ENCODE results near the gene TST. TPM values are rescaled to one million over a fixed set of nuclear protein-coding genes. Genes with fewer than 3 reads are reported as not detected.

The TST gene
- total and polyA plus RNA-seq, 2 donors (not counting 1 experiment from before 2014, with no cell fraction given), result 12.7 to 21.6 TPM

DNA sequence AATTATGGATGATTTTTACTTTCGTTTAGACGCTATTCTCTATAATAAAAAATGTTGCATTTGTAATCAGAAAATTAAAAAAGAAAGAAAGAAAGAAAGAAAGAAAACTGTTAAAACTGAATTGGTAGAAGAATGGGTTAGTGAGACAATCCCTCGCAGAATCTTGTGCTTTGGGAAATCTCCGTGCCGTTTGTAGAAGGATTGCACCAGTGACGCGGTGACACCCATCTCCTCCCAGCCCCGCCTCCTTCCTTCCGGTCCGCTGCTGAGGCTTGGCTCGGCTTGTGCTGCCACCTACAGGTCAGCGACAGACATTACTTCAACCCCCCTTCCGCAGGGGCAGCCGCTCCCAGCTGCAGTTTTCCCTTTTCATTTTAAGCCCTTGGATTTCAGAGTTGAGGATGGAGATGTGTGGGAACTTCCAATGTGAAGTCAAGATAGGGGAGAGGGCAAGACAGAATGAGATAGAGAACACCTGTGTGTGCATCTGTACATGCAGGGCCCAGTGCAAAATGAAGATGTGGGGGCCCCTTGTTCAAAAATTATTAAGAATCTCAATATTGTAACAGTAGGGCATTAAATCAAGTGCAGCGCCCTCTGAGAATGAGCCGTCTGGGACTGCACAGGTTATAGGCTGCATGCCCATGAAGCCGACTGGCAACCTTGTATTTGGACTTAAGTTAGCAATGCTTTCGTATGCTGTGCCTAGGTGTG lies 41.1 kb downstream of the TST start:
- peak overlapping the region; percentile 83 for H3K4me2 ChIP-seq (ENCODE audit: extremely low read depth, insufficient read depth, low read length)
- H3K4me1 ChIP-seq (ENCODE audit: control insufficient read depth, extremely low read depth, insufficient read depth, low read length), result no peaks in the 10 kb centered on the region
- peak overlapping the region; percentile 14 to 69 (median 42) for H3K4me3 ChIP-seq (replicated peaks in 1 of 4; ENCODE audit: control extremely low read depth in 1 of 4, insufficient read depth in 1 of 4, low read depth in 3 of 4, low read length in 4 of 4)
- peak overlapping the region; percentile 42 for H2AFZ ChIP-seq (ENCODE audit: low read length)
- no peaks in the 10 kb centered on the region for H3K27me3 ChIP-seq (ENCODE audit: control insufficient read depth, insufficient read depth, low read length)
- H3K79me2 ChIP-seq (ENCODE audit: control insufficient read depth, insufficient read depth, low read length), result no peaks in the 10 kb centered on the region
- no peak overlapping the region for H3K9ac ChIP-seq (ENCODE audit: insufficient read depth, low read length)
- DNase-seq (ENCODE audit: low read depth in 2 of 2), result peak; percentile 71 to 82
- H4K20me1 ChIP-seq (ENCODE audit: control insufficient read depth, extremely low read depth, insufficient read depth, low read length), result no peaks in the 10 kb centered on the region
- no peak overlapping the region for H3K27ac ChIP-seq (ENCODE audit: insufficient read depth, low read length)
- no peaks in the 10 kb centered on the region for H3K36me3 ChIP-seq (ENCODE audit: control insufficient read depth, insufficient read depth, low read length)
- TF ChIP-seq EZH2 (IDR thresholded peaks at IDR 0.05; ENCODE audit: low read length, missing control alignments), result no peak
- TF ChIP-seq, protein P1, sequence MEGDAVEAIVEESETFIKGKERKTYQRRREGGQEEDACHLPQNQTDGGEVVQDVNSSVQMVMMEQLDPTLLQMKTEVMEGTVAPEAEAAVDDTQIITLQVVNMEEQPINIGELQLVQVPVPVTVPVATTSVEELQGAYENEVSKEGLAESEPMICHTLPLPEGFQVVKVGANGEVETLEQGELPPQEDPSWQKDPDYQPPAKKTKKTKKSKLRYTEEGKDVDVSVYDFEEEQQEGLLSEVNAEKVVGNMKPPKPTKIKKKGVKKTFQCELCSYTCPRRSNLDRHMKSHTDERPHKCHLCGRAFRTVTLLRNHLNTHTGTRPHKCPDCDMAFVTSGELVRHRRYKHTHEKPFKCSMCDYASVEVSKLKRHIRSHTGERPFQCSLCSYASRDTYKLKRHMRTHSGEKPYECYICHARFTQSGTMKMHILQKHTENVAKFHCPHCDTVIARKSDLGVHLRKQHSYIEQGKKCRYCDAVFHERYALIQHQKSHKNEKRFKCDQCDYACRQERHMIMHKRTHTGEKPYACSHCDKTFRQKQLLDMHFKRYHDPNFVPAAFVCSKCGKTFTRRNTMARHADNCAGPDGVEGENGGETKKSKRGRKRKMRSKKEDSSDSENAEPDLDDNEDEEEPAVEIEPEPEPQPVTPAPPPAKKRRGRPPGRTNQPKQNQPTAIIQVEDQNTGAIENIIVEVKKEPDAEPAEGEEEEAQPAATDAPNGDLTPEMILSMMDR (conservative IDR thresholded peaks at IDR 0.05 in 1 of 2, IDR thresholded peaks at IDR 0.05 in 1 of 2; ENCODE audit: low read depth in 1 of 2, low read length in 2 of 2), result peak; percentile 78 to 90
- H3K9me3 ChIP-seq (ENCODE audit: control insufficient read depth, insufficient read depth, low read depth, low read length), result no peaks in the 10 kb centered on the region

DNA sequence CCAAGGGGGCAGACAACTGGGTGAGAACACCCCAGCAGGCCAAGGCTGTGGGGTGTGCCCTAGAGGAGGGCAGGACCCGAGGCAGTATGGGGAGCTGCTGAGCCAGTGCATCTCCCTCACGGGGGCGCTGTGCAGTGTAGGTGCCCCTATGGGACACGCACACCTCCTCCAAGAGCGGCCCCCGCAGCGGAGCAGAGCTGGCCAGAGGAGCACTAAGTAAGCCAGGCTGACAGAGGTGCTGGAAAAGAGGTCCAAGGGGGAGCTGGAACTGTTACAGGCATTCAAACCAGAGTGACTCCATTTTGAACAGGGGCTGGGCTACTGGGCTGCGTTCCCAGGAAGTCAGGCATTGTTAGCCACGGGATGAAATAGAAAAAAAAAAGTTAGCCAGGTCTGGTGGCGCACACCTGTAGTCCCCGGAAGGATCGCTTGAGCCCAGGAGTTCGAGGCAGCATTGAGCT lies 41.8 kb downstream of the TST start:
- no peaks in the 10 kb centered on the region for H3K4me1 ChIP-seq (ENCODE audit: control insufficient read depth, extremely low read depth, insufficient read depth, low read length)
- DNase-seq (ENCODE audit: low read depth in 2 of 2), result peak in 1 of 2 donors; percentile 28
- no peaks in the 10 kb centered on the region for H3K9me3 ChIP-seq (ENCODE audit: control insufficient read depth, insufficient read depth, low read depth, low read length)
- H4K20me1 ChIP-seq (ENCODE audit: control insufficient read depth, extremely low read depth, insufficient read depth, low read length), result no peaks in the 10 kb centered on the region
- H3K27me3 ChIP-seq (ENCODE audit: control insufficient read depth, insufficient read depth, low read length), result no peaks in the 10 kb centered on the region
- H3K4me2 ChIP-seq (ENCODE audit: extremely low read depth, insufficient read depth, low read length), result peak overlapping the region; percentile 83
- H2AFZ ChIP-seq (ENCODE audit: low read length), result peak overlapping the region; percentile 42
- H3K4me3 ChIP-seq (replicated peaks in 1 of 4; ENCODE audit: control extremely low read depth in 1 of 4, insufficient read depth in 1 of 4, low read depth in 3 of 4, low read length in 4 of 4), result peak overlapping the region; percentile 14 to 69 (median 42)
- TF ChIP-seq, protein P1 (conservative IDR thresholded peaks at IDR 0.05 in 1 of 2, IDR thresholded peaks at IDR 0.05 in 1 of 2; ENCODE audit: low read depth in 1 of 2, low read length in 2 of 2), result peak in 1 of 2 donors; percentile 37
- no peak for TF ChIP-seq EZH2 (IDR thresholded peaks at IDR 0.05; ENCODE audit: low read length, missing control alignments)
- no peak overlapping the region for H3K27ac ChIP-seq (ENCODE audit: insufficient read depth, low read length)
- H3K9ac ChIP-seq (ENCODE audit: insufficient read depth, low read length), result no peak overlapping the region
- H3K79me2 ChIP-seq (ENCODE audit: control insufficient read depth, insufficient read depth, low read length), result no peaks in the 10 kb centered on the region
- H3K36me3 ChIP-seq (ENCODE audit: control insufficient read depth, insufficient read depth, low read length), result no peaks in the 10 kb centered on the region

DNA sequence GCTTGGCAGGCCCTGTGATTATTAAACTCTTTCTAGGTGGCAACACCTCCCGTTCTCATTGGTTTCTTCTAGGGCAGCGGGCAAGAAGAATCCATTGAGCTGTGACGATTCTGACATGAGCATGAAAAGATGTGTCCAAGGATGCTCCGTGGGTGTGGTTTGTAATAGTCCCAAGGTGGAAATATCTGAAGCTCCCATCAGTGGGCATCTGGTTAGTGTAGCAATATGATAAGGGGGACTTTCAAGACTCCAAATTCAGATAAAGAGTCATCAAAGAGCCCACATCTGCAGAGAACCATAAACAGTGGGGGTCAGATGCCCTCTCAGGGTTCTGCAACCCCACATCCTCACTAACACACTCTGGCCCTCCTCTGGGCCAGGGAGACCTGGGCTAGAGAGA lies 42.6 kb downstream of the TST start:
- no peaks in the 10 kb centered on the region for H3K36me3 ChIP-seq (ENCODE audit: control insufficient read depth, insufficient read depth, low read length)
- H3K4me2 ChIP-seq (ENCODE audit: extremely low read depth, insufficient read depth, low read length), result no peak overlapping the region
- H3K4me3 ChIP-seq (replicated peaks in 1 of 4; ENCODE audit: control extremely low read depth in 1 of 4, insufficient read depth in 1 of 4, low read depth in 3 of 4, low read length in 4 of 4), result no peak overlapping the region
- no peaks in the 10 kb centered on the region for H4K20me1 ChIP-seq (ENCODE audit: control insufficient read depth, extremely low read depth, insufficient read depth, low read length)
- TF ChIP-seq, protein P1 (conservative IDR thresholded peaks at IDR 0.05 in 1 of 2, IDR thresholded peaks at IDR 0.05 in 1 of 2; ENCODE audit: low read depth in 1 of 2, low read length in 2 of 2), result no peak
- no peak for TF ChIP-seq EZH2 (IDR thresholded peaks at IDR 0.05; ENCODE audit: low read length, missing control alignments)
- H2AFZ ChIP-seq (ENCODE audit: low read length), result no peak overlapping the region
- H3K79me2 ChIP-seq (ENCODE audit: control insufficient read depth, insufficient read depth, low read length), result no peaks in the 10 kb centered on the region
- no peak overlapping the region for H3K9ac ChIP-seq (ENCODE audit: insufficient read depth, low read length)
- H3K27me3 ChIP-seq (ENCODE audit: control insufficient read depth, insufficient read depth, low read length), result no peaks in the 10 kb centered on the region
- H3K27ac ChIP-seq (ENCODE audit: insufficient read depth, low read length), result no peak overlapping the region
- DNase-seq (ENCODE audit: low read depth in 2 of 2), result no peak
- no peaks in the 10 kb centered on the region for H3K4me1 ChIP-seq (ENCODE audit: control insufficient read depth, extremely low read depth, insufficient read depth, low read length)
- no peaks in the 10 kb centered on the region for H3K9me3 ChIP-seq (ENCODE audit: control insufficient read depth, insufficient read depth, low read depth, low read length)

Data from fibroblast of lung (primary cell).